HepG2 (cell line): ENCODE results near the gene SNED1.

ENCODE experiments used
- ARNT ChIP-seq: fragments of 450-650 bp; IDR thresholded peaks from 2 replicates; pipeline ENCODE4 v1.6.1; 2017
- JUN ChIP-seq: sonication (generic); formaldehyde crosslinking; IDR thresholded peaks from 2 replicates; pipeline ENCODE4 v1.4.0; 2020; ENCODE audit warnings: mild to moderate bottlenecking, missing genetic modification reagents
- KAT7 ChIP-seq: IDR thresholded peaks from 2 replicates; pipeline ENCODE4 v1.6.1; 2018; ENCODE audit warnings: borderline replicate concordance, missing compliant biosample characterization
- PBX3 ChIP-seq: sonication (generic); formaldehyde crosslinking; IDR thresholded peaks from 2 replicates; pipeline ENCODE4 v1.8.1; 2023; ENCODE audit warnings: missing genetic modification reagents, inconsistent platforms, borderline replicate concordance
- POLR2A ChIP-seq, 2 experiments: IDR thresholded peaks; 2 replicates each; pipeline ENCODE4 v1.6.1; 2011; ENCODE audit warnings: low read depth in 2 of 2, low read length in 2 of 2, mild to moderate bottlenecking in 1 of 2, moderate library complexity in 1 of 2; ENCODE audit not compliant: insufficient read depth in 1 of 2
- ZBTB7A ChIP-seq: sonication (generic); formaldehyde crosslinking; IDR thresholded peaks from 2 replicates; pipeline ENCODE4 v1.8.0; 2022; ENCODE audit warnings: mild to moderate bottlenecking, missing genetic modification reagents
- ZNF3 ChIP-seq: IDR thresholded peaks from 2 replicates; pipeline ENCODE4 v1.7.0; 2017; ENCODE audit warnings: inconsistent platforms
- TF ChIP-seq, protein P1 (sequence below): sonication (generic); formaldehyde crosslinking; IDR thresholded peaks from 2 replicates; pipeline ENCODE4 v1.5.0; 2020; ENCODE audit warnings: mild to moderate bottlenecking, missing genetic modification reagents, moderate library complexity

- no peak for TF ChIP-seq KAT7 (CRISPR knock-in tag)
- TF ChIP-seq POLR2A (IDR thresholded peaks at IDR 0.05; ENCODE audit: insufficient read depth in 1 of 2, low read depth in 2 of 2, low read length in 2 of 2): no peak
- no peak for TF ChIP-seq PBX3 (CRISPR knock-in tag)
- TF ChIP-seq, protein P1, sequence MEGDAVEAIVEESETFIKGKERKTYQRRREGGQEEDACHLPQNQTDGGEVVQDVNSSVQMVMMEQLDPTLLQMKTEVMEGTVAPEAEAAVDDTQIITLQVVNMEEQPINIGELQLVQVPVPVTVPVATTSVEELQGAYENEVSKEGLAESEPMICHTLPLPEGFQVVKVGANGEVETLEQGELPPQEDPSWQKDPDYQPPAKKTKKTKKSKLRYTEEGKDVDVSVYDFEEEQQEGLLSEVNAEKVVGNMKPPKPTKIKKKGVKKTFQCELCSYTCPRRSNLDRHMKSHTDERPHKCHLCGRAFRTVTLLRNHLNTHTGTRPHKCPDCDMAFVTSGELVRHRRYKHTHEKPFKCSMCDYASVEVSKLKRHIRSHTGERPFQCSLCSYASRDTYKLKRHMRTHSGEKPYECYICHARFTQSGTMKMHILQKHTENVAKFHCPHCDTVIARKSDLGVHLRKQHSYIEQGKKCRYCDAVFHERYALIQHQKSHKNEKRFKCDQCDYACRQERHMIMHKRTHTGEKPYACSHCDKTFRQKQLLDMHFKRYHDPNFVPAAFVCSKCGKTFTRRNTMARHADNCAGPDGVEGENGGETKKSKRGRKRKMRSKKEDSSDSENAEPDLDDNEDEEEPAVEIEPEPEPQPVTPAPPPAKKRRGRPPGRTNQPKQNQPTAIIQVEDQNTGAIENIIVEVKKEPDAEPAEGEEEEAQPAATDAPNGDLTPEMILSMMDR: no peak
- TF ChIP-seq ZNF3: no peak
- no peak for TF ChIP-seq JUN (CRISPR knock-in tag)
- TF ChIP-seq ZBTB7A (CRISPR knock-in tag): no peak
- TF ChIP-seq ARNT: no peak
Observed at GRCh38 chr2:241011296-241011600, 12.8 kb downstream of the SNED1 start.
